Activated T-helper 1 cell treated with Interleukin-2 at 50 U/mL for 16 hours (primary cell): Measurements from ENCODE around the gene PSMB11.
A peak's percentile ranks its signal among the peaks of the same experiment; 100 is the strongest.
"Not testable (repeated sequence)": the region's sequence is repeated elsewhere in the genome, so short reads cannot be mapped to it uniquely, and the experiment has no call there.

ENCODE experiments used
- DNase-seq: peaks from one replicate; pipeline ENCODE4 v3.0.0-alpha.2; 2020; ENCODE audit warnings: low read depth

PSMB11 gene

GRCh38 chr14:23013749-23014054 lies 28.3 kb upstream of the PSMB11 start:
- not testable (repeated sequence) for DNase-seq

GRCh38 chr14:23015618-23016017 lies 26.4 kb upstream of the PSMB11 start:
- DNase-seq, result no peak

- DNase-seq, result no peak
Observed at GRCh38 chr14:23017091-23017490, 24.9 kb upstream of the PSMB11 start.

- DNase-seq, result no peak
Observed at GRCh38 chr14:23018107-23018506, 23.9 kb upstream of the PSMB11 start.

GRCh38 chr14:23020143-23021128 lies 21.6 kb upstream of the PSMB11 start:
- DNase-seq, result no peak

- DNase-seq, result no peak
Observed at GRCh38 chr14:23021434-23021833, 20.6 kb upstream of the PSMB11 start.

- DNase-seq, result no peak
Observed at GRCh38 chr14:23021889-23022442, 20.0 kb upstream of the PSMB11 start.

GRCh38 chr14:23023022-23023794 lies 18.8 kb upstream of the PSMB11 start:
- DNase-seq, result no peak

GRCh38 chr14:23023795-23024152 lies 18.2 kb upstream of the PSMB11 start:
- DNase-seq, result no peak

- DNase-seq, result no peak
Observed at GRCh38 chr14:23024612-23025075, 17.4 kb upstream of the PSMB11 start.

GRCh38 chr14:23025151-23025814 lies 16.7 kb upstream of the PSMB11 start:
- no peak for DNase-seq

- no peak for DNase-seq
Observed at GRCh38 chr14:23028799-23029198, 13.2 kb upstream of the PSMB11 start.

GRCh38 chr14:23030936-23031335 lies 11.1 kb upstream of the PSMB11 start:
- DNase-seq, result no peak

GRCh38 chr14:23033251-23033727 lies 8.7 kb upstream of the PSMB11 start:
- DNase-seq, result no peak

- DNase-seq, result no peak
Observed at GRCh38 chr14:23033801-23034497, 8.1 kb upstream of the PSMB11 start.

GRCh38 chr14:23034498-23035302 lies 7.3 kb upstream of the PSMB11 start, which contains the start of gene PSMB5:
TSS of gene PSMB5 (minus strand) at chr14:23034900. CDS start at chr14:23034881, 19 bp downstream.
- DNase-seq, result peak; percentile 73

- DNase-seq, result no peak
Observed at GRCh38 chr14:23035303-23036144, 6.5 kb upstream of the PSMB11 start.

GRCh38 chr14:23040100-23040499 lies 1.9 kb upstream of the PSMB11 start:
- DNase-seq, result no peak

- no peak for DNase-seq
Observed at GRCh38 chr14:23041729-23042128, 283 bp upstream of the PSMB11 start.

- no peak for DNase-seq
Observed at GRCh38 chr14:23043145-23043544, 1.1 kb downstream of the PSMB11 start.
